Endodermal cell (in vitro differentiated cells): Measurements from ENCODE around the gene MID1. TPM values are rescaled to one million over a fixed set of nuclear protein-coding genes. Genes with fewer than 3 reads are reported as not detected.

Experiments
- DNase-seq: peaks from one replicate; pipeline ENCODE4 v3.0.0-alpha.2; 2017
- H3K27ac ChIP-seq: 2 replicates; pipeline ENCODE4 v1.5.1; 2013; ENCODE audit warnings: mild to moderate bottlenecking, low read depth, low read length, moderate library complexity
- H3K27me3 ChIP-seq: 2 replicates; pipeline ENCODE4 v1.6.1; 2013; ENCODE audit warnings: mild to moderate bottlenecking, low read length, moderate library complexity; ENCODE audit not compliant: insufficient read depth, control insufficient read depth, poor library complexity, severe bottlenecking
- H3K36me3 ChIP-seq: 2 replicates; pipeline ENCODE4 v1.7.0; 2013; ENCODE audit warnings: mild to moderate bottlenecking, low read length, moderate library complexity; ENCODE audit not compliant: control insufficient read depth, insufficient read depth
- H3K4me1 ChIP-seq: one replicate; pipeline ENCODE4 v1.7.0; 2013; ENCODE audit warnings: low read length; ENCODE audit not compliant: control insufficient read depth, insufficient read depth
- H3K4me3 ChIP-seq: 2 replicates; pipeline ENCODE4 v1.5.1; 2013; ENCODE audit warnings: mild to moderate bottlenecking, low read length, moderate library complexity
- H3K9ac ChIP-seq: 2 replicates; pipeline ENCODE4 v1.6.1; 2013; ENCODE audit warnings: mild to moderate bottlenecking, low read length, moderate library complexity; ENCODE audit not compliant: poor library complexity, severe bottlenecking; ENCODE audit errors: extremely low read depth
- H3K9me3 ChIP-seq: 2 replicates; pipeline ENCODE4 v1.6.1; 2013; ENCODE audit warnings: mild to moderate bottlenecking, low read length, moderate library complexity; ENCODE audit not compliant: control insufficient read depth
- H3K27ac Mint-ChIP-seq: 2 replicates; pipeline ENCODE4 v1.8.0; 2020; ENCODE audit warnings: mixed read lengths
- H3K27me3 Mint-ChIP-seq: 2 replicates; pipeline ENCODE4 v1.8.0; 2021; ENCODE audit warnings: mild to moderate bottlenecking, mixed read lengths; ENCODE audit not compliant: insufficient read depth
- H3K36me3 Mint-ChIP-seq: 2 replicates; pipeline ENCODE4 v1.8.0; 2020; ENCODE audit warnings: low read depth, mixed read lengths
- H3K4me1 Mint-ChIP-seq: 2 replicates; pipeline ENCODE4 v1.8.0; 2020; ENCODE audit warnings: mixed read lengths
- H3K4me3 Mint-ChIP-seq: 2 replicates; pipeline ENCODE4 v1.8.0; 2020; ENCODE audit warnings: mild to moderate bottlenecking, moderate library complexity, mixed read lengths
- H3K9me3 Mint-ChIP-seq: 2 replicates; pipeline ENCODE4 v1.8.0; 2020; ENCODE audit warnings: mild to moderate bottlenecking, mixed read lengths
- WGBS, 2 experiments: methylation state at CpG; one replicate each; pipeline versions ENCODE4 v1.1.5 to v1.1.7; 2013; ENCODE audit warnings: missing lambda C conversion rate in 2 of 2, mixed read lengths in 1 of 2; ENCODE audit not compliant: insufficient coverage in 1 of 2, insufficient read length in 1 of 2; 5-methylcytosine and 5-hydroxymethylcytosine counted together
- total RNA-seq, 2 donors: library from RNA; stranded (reverse); fragmentation: NEBNext Ultra II Directional in 1 of 2; extraction: Animal tissue kit (Norgen Biotek cat#: 25700) in 1 of 2; gene quantifications; 2 replicates in 1 of 2; 3 replicates in 1 of 2; pipeline ENCODE4 v1.2.1, GENCODE V29; 2021
- TF ChIP-seq, protein P1 (sequence below): fragments of 200-600 bp; sonication (generic); conservative IDR thresholded peaks from 2 replicates; pipeline ENCODE4 v1.5.0; 2021; ENCODE audit warnings: antibody characterized with exemption, mild to moderate bottlenecking

MID1 gene
- total RNA-seq, 2 donors from 2014 or later = 23.5 to 24.9 TPM

DNA sequence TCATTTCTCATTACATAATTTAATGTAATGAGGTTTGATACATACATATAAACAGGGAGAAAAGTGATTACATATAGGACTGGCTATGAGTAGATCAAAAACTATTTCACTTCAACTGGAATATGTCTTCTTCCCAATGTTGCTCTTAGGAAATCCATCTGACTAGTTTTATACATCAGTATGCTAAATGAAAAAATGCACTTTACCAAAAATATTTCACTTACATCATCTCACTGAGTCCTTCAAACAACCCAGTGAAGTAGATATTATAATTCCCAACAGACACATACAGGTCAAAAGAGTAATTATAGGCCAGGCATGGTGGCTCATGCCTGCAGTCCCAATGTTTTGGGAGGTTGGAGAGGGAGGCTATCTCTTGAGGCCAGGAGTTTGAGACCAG lies 215.9 kb downstream of the MID1 start:
- Histone ChIP-seq H3K9me3 (no peaks in the 10 kb centered on the region), H3K27me3 (no peaks in the 10 kb centered on the region), H3K27ac (no peak overlapping the region), H3K36me3 (no peaks in the 10 kb centered on the region), H3K4me3 (no peak overlapping the region), H3K9ac (no peak overlapping the region), H3K4me1 (no peaks in the 10 kb centered on the region)
- Mint-ChIP-seq H3K27me3 (no peaks in the 10 kb centered on the region), H3K4me1 (no peaks in the 10 kb centered on the region), H3K36me3 (no peaks in the 10 kb centered on the region), H3K9me3 (peaks cover 56% of the 10 kb centered on the region), H3K4me3 (no peak overlapping the region), H3K27ac (no peak overlapping the region)
- TF ChIP-seq, protein P1, sequence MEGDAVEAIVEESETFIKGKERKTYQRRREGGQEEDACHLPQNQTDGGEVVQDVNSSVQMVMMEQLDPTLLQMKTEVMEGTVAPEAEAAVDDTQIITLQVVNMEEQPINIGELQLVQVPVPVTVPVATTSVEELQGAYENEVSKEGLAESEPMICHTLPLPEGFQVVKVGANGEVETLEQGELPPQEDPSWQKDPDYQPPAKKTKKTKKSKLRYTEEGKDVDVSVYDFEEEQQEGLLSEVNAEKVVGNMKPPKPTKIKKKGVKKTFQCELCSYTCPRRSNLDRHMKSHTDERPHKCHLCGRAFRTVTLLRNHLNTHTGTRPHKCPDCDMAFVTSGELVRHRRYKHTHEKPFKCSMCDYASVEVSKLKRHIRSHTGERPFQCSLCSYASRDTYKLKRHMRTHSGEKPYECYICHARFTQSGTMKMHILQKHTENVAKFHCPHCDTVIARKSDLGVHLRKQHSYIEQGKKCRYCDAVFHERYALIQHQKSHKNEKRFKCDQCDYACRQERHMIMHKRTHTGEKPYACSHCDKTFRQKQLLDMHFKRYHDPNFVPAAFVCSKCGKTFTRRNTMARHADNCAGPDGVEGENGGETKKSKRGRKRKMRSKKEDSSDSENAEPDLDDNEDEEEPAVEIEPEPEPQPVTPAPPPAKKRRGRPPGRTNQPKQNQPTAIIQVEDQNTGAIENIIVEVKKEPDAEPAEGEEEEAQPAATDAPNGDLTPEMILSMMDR = no peak
- DNase-seq = no peak

DNA sequence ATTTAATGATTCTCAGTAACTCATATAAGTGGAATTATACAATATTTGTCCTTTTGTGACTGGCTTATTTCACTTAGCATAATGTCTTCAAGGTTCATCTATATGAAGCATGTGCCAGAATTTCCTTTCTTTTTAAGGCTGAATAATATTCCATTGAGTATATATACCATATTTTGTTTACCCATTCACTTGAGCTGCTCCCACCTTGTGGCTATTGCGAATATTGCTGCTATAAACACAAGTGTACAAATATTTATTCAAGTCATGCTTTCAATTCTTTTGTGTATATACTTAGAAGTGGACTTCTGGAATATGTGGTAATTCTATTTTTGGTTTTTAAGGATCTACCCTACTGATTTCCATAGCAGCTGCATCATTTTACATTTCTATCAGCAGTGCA lies 219.1 kb downstream of the MID1 start:
- Histone ChIP-seq H3K27ac (no peak overlapping the region), H3K4me3 (no peak overlapping the region), H3K27me3 (no peaks in the 10 kb centered on the region), H3K4me1 (no peaks in the 10 kb centered on the region), H3K9me3 (no peaks in the 10 kb centered on the region), H3K9ac (no peak overlapping the region), H3K36me3 (no peaks in the 10 kb centered on the region)
- no peaks in the 10 kb centered on the region for H3K27me3 Mint-ChIP-seq
- no peak for DNase-seq
- H3K9me3 Mint-ChIP-seq = peaks cover 74% of the 10 kb centered on the region
- H3K27ac Mint-ChIP-seq = no peak overlapping the region
- H3K4me1 Mint-ChIP-seq = no peaks in the 10 kb centered on the region
- TF ChIP-seq, protein P1 = no peak
- no peak overlapping the region for H3K4me3 Mint-ChIP-seq
- H3K36me3 Mint-ChIP-seq = no peaks in the 10 kb centered on the region
- 100% methylated on average over 1 of the region's 1 CpG; no CpG with 5 or more reads in 1 of the 2 experiments for WGBS, 2 experiments

DNA sequence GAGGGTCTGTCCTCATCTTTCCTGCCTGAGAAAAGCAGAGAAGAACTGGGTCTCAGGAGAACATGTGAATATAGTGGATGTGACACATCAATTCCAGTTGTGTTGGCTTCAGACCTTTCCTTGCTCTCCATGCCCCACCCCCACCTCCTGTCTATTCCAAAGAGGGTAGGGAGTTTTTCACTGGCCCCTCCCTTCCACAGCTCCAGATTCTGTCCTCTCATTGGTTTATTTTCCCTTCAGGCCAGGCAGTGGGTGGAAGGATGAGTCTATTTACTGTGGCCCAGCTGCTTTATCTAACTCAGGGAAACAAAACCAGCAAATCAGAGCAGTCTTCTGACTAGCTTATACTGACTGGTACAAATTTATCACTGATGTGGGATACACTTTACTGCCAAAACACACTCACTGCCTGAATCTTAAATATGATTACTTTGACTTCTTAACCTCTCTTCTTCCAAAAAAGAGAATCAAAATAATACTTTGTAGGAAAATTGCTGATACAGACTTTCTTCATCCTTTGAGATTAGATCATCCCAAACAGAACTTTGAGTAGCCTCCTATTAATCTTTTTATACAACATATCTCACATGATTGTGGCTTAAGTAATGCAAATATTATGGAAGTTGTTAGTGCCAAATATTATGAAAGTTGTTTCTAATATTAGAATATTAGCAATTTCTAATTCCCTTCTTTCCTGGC lies 221.2 kb downstream of the MID1 start:
- H3K4me3 Mint-ChIP-seq = no peak overlapping the region

More for the DNA sequence above, 221.2 kb downstream of the MID1 start:
- Histone ChIP-seq H3K9me3 (no peaks in the 10 kb centered on the region), H3K27me3 (no peaks in the 10 kb centered on the region), H3K27ac (no peak overlapping the region), H3K4me3 (no peak overlapping the region), H3K9ac (no peak overlapping the region), H3K36me3 (no peaks in the 10 kb centered on the region), H3K4me1 (no peaks in the 10 kb centered on the region)
- no peak for DNase-seq
- H3K36me3 Mint-ChIP-seq = no peaks in the 10 kb centered on the region
- H3K27ac Mint-ChIP-seq = no peak overlapping the region
- TF ChIP-seq, protein P1 = no peak
- no peaks in the 10 kb centered on the region for H3K4me1 Mint-ChIP-seq
- H3K27me3 Mint-ChIP-seq = no peaks in the 10 kb centered on the region
- peaks cover 80% of the 10 kb centered on the region for H3K9me3 Mint-ChIP-seq
